ENCODE results near the gene KCNH8. TPM values are rescaled to one million over a fixed set of nuclear protein-coding genes. Genes with fewer than 3 reads are reported as not detected.

The KCNH8 gene
- total and polyA plus RNA-seq, 2 of the 4 experiments (the other 2 are of a cell fraction), result not detected

- intact Hi-C loops (cut with micrococcal nuclease), result no loop called here
- no peak overlapping the region for H3K4ac ChIP-seq (ENCODE audit: low read depth, low read length)
- DNase-seq (no peak), ATAC-seq (ENCODE audit: low read depth) (no peak)
- no peak overlapping the region for H3K4me2 ChIP-seq (ENCODE audit: low read depth, low read length)
- H3K27me3 ChIP-seq (ENCODE audit: control insufficient read depth, insufficient read depth, low read length), result no peaks in the 10 kb centered on the region
- H3K9me1 ChIP-seq (ENCODE audit: insufficient read depth, low read length), result no peaks in the 10 kb centered on the region
- no peaks in the 10 kb centered on the region for H3K79me1 ChIP-seq (ENCODE audit: low read depth in 1 of 2, low read length in 2 of 2)
- H3K4me1 ChIP-seq (ENCODE audit: control insufficient read depth, insufficient read depth, low read length), result no peaks in the 10 kb centered on the region
- in situ Hi-C loops (cut with MboI; ENCODE audit: low sequenced_read_pairs), result no loop called here
- ChIA-PET CTCF (no interaction called here), POLR2A (ENCODE audit: unreplicated experiment) (no interaction called here)
- TF ChIP-seq USF2 (IDR thresholded peaks at IDR 0.05; ENCODE audit: low read depth, low read length) (no peak), RAD21 (IDR thresholded peaks at IDR 0.05; ENCODE audit: low read length) (no peak), BHLHE40 (IDR thresholded peaks at IDR 0.05; ENCODE audit: low read depth, low read length) (no peak), MAFK (IDR thresholded peaks at IDR 0.05; ENCODE audit: low read depth, low read length) (no peak), MAZ (IDR thresholded peaks at IDR 0.05; ENCODE audit: borderline replicate concordance, low read depth, low read length) (no peak), CTCF (conservative IDR thresholded peaks at IDR 0.05; ENCODE audit: low read depth, low read length) (no peak), NFE2L2 (IDR thresholded peaks at IDR 0.05; ENCODE audit: low read depth, low read length) (no peak), FOS (IDR thresholded peaks at IDR 0.05; ENCODE audit: low read depth, low read length) (no peak), MXI1 (IDR thresholded peaks at IDR 0.05; ENCODE audit: borderline replicate concordance, low read depth, low read length) (no peak), RCOR1 (IDR thresholded peaks at IDR 0.05; ENCODE audit: insufficient replicate concordance, low read length) (no peak), CHD1 (IDR thresholded peaks at IDR 0.05; ENCODE audit: low read depth, low read length) (no peak), POLR2A (IDR thresholded peaks at IDR 0.05; ENCODE audit: low read depth, low read length) (no peak), RFX5 (IDR thresholded peaks at IDR 0.05; ENCODE audit: low read depth, low read length) (no peak), CEBPB (IDR thresholded peaks at IDR 0.05; ENCODE audit: low read depth, low read length) (no peak), ELK1 (IDR thresholded peaks at IDR 0.05; ENCODE audit: borderline replicate concordance, low read depth, low read length) (no peak), SMC3 (IDR thresholded peaks at IDR 0.05; ENCODE audit: low read depth, low read length) (no peak)
- H2AK5ac ChIP-seq (ENCODE audit: low read depth, low read length), result no peak overlapping the region
- no peak overlapping the region for H2BK15ac ChIP-seq (ENCODE audit: low read depth, low read length)
- H2BK5ac ChIP-seq (ENCODE audit: low read depth, low read length, poor library complexity, severe bottlenecking), result no peak overlapping the region
- no TSS peak for BruUV-seq (replicated peaks)
- H3K27ac ChIP-seq (ENCODE audit: insufficient read depth, low read length), result no peak overlapping the region
- no peak overlapping the region for H2BK120ac ChIP-seq (ENCODE audit: low read depth, low read length)
- H3K9me3 ChIP-seq (ENCODE audit: control insufficient read depth, insufficient read depth, low read length), result no peaks in the 10 kb centered on the region
- no peak overlapping the region for H4K91ac ChIP-seq (ENCODE audit: insufficient read depth, low read depth, low read length)
- no peak overlapping the region for H3K9ac ChIP-seq (ENCODE audit: low read depth, low read length)
- dilution Hi-C loops (cut with HindIII; ENCODE audit: low sequenced_read_pairs, unreplicated experiment), result no loop called here
- no peak overlapping the region for H2BK20ac ChIP-seq (ENCODE audit: low read depth, low read length)
- no peak overlapping the region for H3K56ac ChIP-seq (ENCODE audit: extremely low read depth, insufficient read depth, low read length)
- no peak overlapping the region for H3K18ac ChIP-seq (ENCODE audit: low read depth, low read length)
- no peak overlapping the region for H2AK9ac ChIP-seq (replicated peaks; ENCODE audit: low read depth, low read length, poor library complexity)
- H4K20me1 ChIP-seq (ENCODE audit: insufficient read depth, low read length), result no peaks in the 10 kb centered on the region
- H3K23ac ChIP-seq (ENCODE audit: low read depth, low read length), result no peak overlapping the region
- no CpG with 5 or more reads among the region's 2 CpGs for WGBS, 2 experiments (ENCODE audit: extremely low coverage in 2 of 2, insufficient read length in 1 of 2)
- H4K8ac ChIP-seq (ENCODE audit: low read depth in 2 of 2, low read length in 2 of 2), result no peak overlapping the region
- H3K14ac ChIP-seq (replicated peaks; ENCODE audit: low read depth, low read length), result no peak overlapping the region
- no peak overlapping the region for H3K4me3 ChIP-seq (ENCODE audit: insufficient read depth, low read depth, low read length)
- no peak overlapping the region for H2AFZ ChIP-seq (replicated peaks; ENCODE audit: low read length, poor library complexity)
- H3K36me3 ChIP-seq (ENCODE audit: control insufficient read depth, insufficient read depth, low read length), result no peaks in the 10 kb centered on the region
- H4K5ac ChIP-seq (ENCODE audit: low read depth, low read length), result no peak overlapping the region
These were observed 23.5 kb downstream of the KCNH8 start for GRCh38 chr3:19171794-19172193.
